ENCODE measurements around the gene PARP4. TPM values are rescaled to one million over a fixed set of nuclear protein-coding genes. Genes with fewer than 3 reads are reported as not detected.
"Not testable (repeated sequence)": the region's sequence is repeated elsewhere in the genome, so short reads cannot be mapped to it uniquely, and the experiment has no call there.

PARP4 gene
- total RNA-seq, 1 donor from 2014 or later, result 25.6 TPM

DNA sequence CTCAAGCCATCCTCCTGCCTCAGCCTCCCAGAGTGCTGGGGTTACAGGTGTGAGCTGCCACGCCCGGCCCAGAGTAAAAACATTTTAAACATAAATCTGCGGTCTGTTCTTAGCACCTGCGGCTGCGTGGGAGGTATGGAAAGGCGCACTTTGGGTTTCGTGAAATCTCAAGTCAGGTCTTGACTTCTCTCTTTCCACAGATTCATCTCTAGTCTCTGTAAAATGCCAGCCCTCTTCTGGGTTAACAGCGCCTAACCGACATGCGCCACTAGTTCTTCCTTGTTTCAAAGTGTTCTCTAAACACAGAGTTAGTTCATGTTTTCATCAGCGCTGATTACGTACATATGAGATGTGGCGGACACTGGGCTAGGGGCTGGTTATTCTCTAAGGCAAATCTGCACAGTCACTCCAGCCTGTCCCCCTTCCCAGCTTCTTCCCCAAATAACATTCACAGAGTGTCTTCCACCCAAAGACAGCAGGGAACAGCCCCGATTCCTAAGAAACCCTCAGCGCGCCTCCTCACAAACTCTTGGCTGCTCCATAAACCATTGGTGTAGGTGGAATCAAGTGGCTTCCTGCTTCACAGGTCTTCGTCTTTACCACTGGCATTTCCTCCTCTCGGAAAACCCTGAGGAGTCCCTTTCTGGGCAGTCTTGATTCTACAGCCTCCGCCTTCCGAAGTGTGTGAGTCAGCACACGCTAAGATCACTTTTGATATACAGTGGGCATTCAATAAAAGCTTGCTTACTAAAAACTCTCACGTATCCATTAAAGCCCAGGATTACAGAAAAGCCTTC, 1.4 kb downstream of the PARP4 start:
- DNase-seq, result no peak
- ATAC-seq, result peak; percentile 12
- intact Hi-C loops (cut with micrococcal nuclease), result no loop called here

DNA sequence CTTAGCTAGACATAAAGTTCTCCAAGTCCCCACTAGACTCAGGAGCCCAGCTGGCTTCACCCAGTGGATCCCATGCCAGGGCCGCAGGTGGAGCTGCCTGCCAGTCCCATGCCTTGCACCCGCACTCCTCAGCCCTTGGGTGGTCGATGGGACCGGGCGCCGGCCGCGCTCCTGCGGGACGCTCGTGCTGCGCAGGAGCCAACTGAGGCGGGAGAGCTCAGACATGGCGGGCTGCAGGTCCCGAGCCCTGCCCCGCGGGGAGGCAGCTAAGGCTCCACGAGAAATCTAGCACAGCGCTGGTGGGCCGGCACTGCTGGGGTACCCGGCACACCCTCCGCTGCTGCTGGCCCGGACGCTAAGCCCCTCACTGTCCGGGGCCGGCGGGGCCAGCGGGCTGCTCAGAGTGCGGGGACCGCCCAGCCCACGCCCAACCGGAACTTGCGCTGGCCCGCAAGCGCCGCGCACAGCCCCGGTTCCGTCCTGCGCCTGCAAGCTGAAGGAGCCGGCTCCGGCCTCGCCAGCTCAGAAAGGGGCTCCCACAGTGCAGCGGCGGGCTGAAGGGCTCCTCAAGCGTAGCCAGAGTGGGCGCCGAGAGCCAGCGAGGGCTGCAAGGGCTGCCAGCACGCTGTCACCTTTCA, 5.8 kb downstream of the PARP4 start:
- intact Hi-C loops (cut with micrococcal nuclease), result no loop called here
- no peak for ATAC-seq
- no peak for DNase-seq

DNA sequence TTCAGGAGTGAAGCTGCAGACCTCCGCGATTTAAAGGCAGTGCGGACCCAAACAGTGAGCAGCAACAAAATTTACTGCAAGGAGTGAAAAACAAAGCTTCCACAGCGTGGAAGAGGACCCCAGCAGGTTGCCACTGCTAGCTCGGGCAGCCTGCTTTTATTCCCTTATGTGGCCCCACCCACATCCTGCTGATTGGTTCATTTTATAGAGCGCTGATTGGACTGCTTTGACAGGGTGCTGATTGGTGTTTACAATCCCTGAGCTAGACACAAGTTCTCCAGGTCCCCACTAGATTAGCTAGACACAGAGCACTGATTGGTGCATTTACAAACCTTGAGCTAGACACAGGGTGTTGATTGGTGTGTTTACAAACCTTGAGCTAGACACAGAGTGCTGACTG, 6.3 kb downstream of the PARP4 start:
- ATAC-seq; intact Hi-C loops (cut with micrococcal nuclease); DNase-seq: not testable (repeated sequence)

DNA sequence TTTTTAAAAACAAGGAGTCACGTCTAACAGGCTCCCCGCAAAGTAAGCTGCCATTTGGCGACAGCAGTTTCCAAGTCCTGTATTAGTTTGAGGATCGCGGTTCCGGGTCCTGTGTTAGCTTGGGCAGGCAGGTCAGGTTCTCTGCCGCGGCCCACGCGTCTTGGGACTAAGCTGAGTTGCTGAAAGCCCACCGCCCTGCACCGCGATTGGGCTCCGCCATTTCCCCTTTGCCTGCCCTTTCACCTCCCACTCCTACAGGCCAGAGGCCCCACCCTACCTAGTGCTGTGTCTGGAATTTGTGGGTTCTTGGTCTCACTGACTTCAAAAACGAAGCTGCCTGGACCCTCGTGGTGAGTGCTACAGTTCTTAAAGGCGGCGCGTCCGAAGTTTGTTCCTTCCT, 6.8 kb downstream of the PARP4 start:
- no peak for DNase-seq
- intact Hi-C loops (cut with micrococcal nuclease), result no loop called here
- ATAC-seq, result no peak

DNA sequence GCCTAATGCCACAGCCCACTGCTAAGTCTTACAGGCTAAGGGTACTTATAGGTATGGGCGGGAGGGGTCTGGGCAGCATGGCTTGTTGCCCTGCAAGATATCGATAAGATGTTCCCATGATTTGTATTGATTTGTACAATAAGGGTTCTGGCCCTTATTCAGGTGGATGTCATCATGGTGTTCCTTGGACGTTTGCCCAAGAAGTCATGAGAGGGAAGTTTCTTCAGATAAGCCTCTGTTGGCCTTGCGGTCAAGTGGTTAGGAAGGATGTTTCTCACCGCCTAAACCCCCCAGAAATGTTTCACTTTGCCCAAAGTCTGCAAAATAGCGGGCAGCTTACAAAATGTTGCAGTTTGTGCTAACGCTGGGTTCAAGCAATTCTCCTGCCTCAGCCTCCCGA, 7.3 kb downstream of the PARP4 start:
- DNase-seq (no peak), ATAC-seq (no peak)
- intact Hi-C loops (cut with micrococcal nuclease), result no loop called here

DNA sequence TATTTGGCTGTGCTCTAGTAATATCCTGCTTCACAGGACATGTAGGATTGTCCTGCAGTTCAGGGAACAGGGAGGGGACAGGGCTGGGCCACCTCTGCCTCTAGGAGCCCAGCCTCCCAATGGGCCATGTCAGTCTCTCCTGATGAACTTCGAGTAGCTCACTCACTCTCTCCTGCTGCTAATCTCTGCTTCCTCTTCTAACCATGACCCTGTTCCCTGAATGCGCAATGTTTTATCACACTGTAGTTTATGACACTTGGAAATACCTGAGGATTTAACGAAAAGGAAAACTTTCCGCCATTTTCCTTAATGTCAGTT, 9.2 kb downstream of the PARP4 start:
- intact Hi-C loops (cut with micrococcal nuclease), result no loop called here
- ATAC-seq (peak; percentile 65), DNase-seq (no peak)

DNA sequence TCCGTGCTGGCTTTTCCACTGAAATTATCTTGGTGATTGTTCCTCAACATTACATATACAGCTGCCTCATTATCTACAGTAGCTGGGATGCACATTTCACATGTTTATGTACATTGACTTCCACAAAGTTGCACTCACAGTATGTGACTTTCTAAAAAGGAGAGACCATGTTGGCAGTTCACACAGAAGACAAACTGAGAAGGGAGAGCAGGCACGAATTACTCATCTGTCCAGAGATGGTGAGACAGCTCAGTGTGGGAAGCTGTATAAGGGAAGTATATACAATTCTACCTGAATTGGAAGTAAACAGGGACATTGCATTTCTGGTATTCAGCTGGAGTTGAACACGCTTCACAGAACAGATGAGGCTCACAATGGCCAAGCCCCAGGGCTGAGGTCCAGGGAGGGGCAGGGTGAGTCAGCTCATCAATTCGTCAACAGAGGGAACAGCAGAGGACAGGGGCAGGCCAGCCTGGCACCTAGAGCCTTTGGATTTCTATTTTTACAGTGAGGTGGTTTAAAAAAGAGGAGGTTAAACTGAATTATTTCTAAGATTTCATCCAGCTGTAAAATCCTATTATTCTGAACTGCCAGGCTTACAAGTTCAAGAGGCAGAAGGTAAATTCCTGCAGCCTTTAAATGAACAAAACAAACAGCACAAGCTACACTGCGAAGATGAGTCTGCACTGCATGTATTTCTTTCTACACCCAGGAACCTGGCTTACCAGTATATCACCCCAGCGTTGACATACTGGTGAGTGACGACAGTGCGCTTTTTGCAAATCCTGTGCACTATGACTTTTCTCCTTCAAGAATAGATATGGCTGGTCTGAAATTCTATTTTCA, 9.8 kb downstream of the PARP4 start:
- intact Hi-C loops (cut with micrococcal nuclease), result no loop called here
- ATAC-seq (peak; percentile 90), DNase-seq (peak; percentile 44)

DNA sequence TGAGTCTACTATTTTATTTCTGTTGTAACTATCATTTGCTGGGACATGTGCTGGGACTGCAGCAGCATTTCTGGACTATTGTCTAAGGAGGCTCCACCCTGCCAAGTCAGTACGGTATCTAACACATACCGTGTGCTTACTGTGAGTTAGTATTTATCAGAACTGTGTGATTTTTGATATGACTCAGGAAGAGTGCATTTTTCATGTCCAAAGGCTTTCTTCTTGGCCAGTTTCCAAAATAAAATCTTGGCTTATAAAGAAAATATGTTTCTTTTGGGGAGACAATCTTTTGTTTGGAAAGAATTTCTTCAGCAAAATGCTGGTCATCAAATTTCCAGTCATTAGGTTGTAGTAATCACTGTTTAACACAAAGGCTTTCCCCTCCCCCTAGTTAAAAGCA, 11.6 kb downstream of the PARP4 start:
- no peak for DNase-seq
- peak; percentile 44 for ATAC-seq
- intact Hi-C loops (cut with micrococcal nuclease), result no loop called here

DNA sequence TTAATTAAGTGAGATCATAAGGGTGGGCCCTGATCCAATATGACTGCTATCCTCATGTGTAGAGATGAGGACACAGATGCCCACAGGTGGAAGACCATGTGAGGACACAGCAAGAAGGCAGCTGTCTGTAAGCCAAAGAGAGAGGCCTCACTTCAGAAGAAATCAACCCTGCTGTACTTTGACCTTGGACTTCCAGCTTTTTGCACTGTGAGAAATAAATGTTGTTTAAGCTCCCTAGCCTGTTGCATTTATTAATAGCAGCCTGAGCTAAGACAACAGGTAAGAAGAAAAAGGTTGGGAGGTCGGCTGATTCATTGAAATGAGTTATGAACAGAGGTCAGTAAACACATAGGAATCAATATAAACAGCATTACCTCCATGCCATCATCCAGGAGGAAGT, 14.8 kb downstream of the PARP4 start:
- no peak for ATAC-seq
- intact Hi-C loops (cut with micrococcal nuclease), result no loop called here
- no peak for DNase-seq

DNA sequence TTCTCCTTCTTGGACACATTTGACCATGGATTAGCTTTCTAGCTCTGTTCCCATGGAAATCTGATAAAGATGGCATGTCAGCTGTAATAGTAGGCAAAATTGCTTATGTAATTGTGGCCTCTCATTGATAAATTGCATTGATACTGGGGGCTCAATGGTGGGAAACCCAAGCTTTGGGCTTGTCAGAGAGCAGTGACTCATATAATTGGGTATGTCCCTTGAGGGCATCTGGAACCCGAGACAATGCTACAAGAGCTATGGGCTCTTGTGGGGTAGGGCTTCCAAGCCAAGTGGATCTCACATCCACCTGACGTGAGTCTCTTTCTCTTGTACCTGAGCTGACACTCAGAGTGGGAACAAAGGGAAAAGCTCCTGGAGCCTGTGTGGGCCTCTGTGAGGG, 16.3 kb downstream of the PARP4 start:
- DNase-seq; ATAC-seq; intact Hi-C loops (cut with micrococcal nuclease): not testable (repeated sequence)

DNA sequence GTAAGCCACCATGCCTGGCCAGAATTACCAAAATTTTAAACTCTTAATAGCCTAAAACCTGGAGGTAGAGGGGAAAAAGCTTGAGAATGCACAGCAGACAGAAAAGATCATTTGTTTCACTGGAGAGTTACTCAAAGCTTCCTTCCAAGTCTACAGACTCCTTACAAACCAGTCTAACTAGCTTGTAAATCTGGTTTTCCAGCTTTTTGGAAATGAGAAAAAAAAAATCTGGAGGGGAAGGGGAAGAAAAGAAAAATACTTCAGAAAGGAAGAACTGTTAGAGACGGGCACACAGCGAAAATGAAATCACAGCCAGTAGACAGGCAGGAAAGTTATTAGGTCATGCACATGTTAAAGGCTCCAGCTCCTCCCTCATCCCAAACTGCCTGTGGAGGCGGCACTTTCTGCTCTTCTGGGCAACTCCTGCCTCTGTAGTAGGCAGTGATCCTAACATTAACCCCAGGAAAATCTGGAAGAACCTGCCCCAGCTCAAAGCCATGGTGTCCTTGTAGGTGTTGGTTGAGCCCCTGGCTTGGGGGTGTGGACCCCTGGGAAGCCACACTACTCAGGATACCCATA, 17.3 kb downstream of the PARP4 start:
- no peak for DNase-seq
- ATAC-seq, result no peak
- intact Hi-C loops (cut with micrococcal nuclease), result no loop called here

DNA sequence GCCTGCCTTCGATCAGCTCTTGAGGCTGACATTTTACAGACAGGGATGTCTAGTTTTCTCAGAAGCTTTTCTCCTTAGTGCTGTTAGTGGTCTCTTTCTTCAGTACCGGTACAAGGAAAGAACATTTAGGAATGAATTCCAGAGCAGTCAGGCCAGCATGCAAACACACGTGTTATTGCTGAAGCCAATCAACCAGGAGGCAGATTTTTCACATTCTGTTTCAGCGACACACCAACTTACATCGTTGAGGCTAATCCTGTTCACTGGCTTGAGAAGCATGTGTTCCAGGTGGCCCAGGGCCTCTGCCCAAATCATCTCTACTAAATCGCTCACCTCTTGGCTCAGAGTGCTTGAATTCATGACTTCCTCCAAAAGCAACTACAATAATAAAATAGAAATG, 19.2 kb downstream of the PARP4 start:
- intact Hi-C loops (cut with micrococcal nuclease), result no loop called here
- ATAC-seq, result no peak
- no peak for DNase-seq

DNA sequence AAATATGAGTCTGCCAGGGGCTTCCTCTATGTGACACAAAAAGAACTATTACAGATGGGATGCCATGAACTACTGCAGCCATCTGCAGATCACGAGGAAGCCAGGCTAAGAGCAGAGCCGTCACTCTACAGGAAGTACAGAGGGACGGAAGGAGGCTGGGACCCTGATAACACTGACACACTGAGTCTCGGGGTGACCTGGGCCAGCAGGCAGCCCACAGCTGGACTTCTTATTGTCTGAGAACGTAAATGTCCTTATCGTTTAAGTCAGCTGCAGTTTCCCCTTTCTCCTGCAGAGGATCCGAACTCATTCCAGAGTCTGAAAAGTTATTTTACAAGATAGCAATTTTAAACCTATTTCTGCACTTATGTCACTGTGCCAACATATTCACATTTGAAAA, 20.7 kb downstream of the PARP4 start:
- intact Hi-C loops (cut with micrococcal nuclease), result no loop called here
- DNase-seq, result no peak
- ATAC-seq, result peak; percentile 31

DNA sequence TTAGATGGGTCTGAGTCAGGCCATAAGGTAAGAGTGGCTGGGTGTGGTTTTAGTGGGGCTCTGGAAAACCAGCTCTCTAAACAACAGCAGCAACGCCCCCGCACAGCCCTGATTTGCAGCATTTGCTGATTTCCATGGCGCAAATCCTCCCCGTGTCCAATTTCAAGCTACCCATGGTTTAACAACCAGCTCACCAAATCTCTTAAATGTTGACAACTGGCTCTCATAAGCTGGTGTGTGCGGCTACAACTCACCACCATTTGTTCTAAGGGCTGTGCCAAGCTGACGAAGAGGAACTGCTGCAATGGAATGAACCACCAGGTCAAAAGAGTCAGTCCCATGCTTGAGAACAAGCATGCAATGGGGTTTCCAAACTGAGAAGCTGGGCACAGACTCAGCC, 22.9 kb downstream of the PARP4 start:
- no peak for DNase-seq
- intact Hi-C loops (cut with micrococcal nuclease), result no loop called here
- no peak for ATAC-seq

DNA sequence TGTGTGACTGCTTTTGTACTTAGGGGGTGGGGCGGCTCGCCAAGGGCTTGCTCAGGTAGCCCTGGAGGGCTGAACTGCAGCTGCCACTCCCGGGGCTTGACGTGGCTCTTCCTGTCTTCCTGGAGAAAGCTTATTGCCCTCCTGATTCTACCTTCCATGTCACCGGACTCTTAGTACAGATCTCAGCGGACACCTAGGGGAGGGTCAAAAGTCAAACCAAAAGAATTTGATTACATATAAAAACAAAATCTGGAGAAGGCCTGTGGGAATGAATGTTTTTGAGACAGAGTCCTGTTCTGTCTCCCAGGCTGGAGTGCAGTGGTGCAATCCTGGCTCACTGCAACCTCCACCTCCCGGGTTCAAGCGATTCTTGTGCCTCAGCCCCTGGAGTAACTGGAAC, 24.5 kb downstream of the PARP4 start:
- ATAC-seq; intact Hi-C loops (cut with micrococcal nuclease); DNase-seq: not testable (repeated sequence)

DNA sequence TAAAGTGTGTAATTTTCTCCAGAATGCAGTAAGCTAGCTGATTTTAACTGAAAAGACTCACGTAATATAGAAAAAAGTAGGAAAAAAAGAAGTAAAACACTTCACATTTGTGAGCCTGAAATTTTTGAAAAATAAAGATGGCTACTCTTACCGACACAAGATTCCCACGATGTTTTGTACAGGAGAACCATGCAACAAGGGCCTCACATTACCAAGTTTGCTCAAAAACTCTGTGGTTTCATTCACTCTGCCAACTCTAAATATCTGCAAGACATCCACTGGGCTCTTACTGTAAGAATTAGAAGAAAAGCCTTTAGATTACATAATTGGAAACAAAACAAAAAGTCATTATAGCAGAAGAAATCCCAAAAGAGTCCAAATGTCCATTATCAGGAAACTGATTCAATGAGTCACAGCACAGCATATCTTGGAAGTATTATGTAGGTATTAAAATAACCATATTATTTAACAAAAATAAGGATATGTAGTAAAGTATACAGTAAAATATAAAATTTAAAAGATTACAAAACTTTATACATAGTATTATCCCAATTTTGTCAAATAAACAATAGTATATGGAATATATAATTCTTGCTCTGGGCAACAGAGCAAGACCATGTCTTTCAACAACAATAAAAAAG, 26.4 kb downstream of the PARP4 start:
- intact Hi-C loops (cut with micrococcal nuclease); ATAC-seq; DNase-seq: not testable (repeated sequence)

DNA sequence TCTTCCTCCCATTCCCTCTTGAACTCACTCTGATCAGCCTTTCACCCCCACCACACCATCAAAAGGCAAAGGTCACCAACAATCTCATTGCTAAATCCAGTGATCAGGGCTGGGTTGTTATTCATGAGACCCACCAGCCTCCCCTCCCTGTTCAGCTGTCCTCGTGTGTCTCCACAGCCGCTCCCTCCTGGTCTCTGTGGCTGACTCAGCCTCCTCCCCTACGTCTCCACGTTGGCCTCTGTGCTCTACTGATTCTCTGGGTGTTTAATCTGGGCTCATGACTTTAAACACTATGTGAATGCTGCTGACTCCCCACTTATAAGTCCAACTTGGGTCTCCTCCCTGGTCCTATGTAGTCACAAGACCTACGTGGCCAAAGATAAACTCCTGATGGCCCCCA, 38.9 kb downstream of the PARP4 start:
- no peak for ATAC-seq
- no peak for DNase-seq
- intact Hi-C loops (cut with micrococcal nuclease), result no loop called here

DNA sequence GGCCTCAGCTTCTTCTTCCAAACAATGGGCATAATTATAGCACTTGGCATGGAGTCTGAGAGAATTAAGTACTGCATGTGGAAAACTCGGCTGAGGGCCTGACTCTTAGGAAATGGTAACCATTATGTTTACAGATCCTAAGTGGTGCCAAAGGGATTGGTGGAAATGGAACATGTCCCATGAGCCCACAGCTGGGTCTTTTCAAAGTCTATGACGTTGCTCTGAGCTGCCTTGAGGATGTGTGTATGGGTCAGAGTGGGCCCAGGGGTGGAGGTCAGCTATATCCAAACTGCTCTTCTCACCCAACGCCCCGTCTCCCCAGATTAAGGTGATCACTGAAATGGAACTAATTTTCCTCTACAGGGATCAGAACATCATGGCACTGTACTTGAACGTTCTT, 40.4 kb downstream of the PARP4 start:
- intact Hi-C loops (cut with micrococcal nuclease); DNase-seq: not testable (repeated sequence)
- peak; percentile 83 for ATAC-seq

DNA sequence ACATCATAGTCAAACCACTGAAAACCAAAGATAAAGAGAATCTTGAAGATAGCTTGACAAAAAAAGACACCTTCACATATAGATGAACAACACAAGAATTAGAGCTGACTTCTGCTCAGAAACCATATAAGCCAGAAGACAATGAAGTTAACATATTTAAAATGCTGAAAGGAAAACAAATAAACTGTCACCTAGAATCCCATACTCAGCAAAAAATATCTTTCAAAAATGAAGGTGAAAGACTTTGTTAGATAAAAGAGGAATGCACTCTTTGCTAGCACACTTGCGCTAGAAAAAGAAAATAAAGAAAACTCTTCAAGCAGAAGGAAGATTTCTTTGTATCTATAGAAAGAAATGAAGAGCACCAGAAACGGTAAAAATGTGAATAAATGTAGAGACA, 49.5 kb downstream of the PARP4 start:
- DNase-seq, result no peak
- no peak for ATAC-seq
- intact Hi-C loops (cut with micrococcal nuclease), result no loop called here
